ENCODE data around the gene PTPMT1.
"Not testable (repeated sequence)": the region's sequence is repeated elsewhere in the genome, so short reads cannot be mapped to it uniquely, and the experiment has no call there.

The PTPMT1 gene

GRCh38 chr11:47560426-47560825, 5.0 kb upstream of the PTPMT1 start:
- DNase-seq (ENCODE audit: insufficient read length, low spot score) (no peak), FAIRE-seq (no peak)
- TF ChIP-seq POLR2A (IDR thresholded peaks at IDR 0.05; ENCODE audit: low read depth, low read length), result no peak
- no peak for TF ChIP-seq SPI1 (IDR thresholded peaks at IDR 0.05; ENCODE audit: low read depth, low read length)
- TF ChIP-seq TAF1 (IDR thresholded peaks at IDR 0.05; ENCODE audit: low read depth, low read length), result no peak
- no peak for TF ChIP-seq PAX5 (IDR thresholded peaks at IDR 0.05; ENCODE audit: insufficient read depth, low read length, severe bottlenecking)
- TF ChIP-seq POU2F2 (IDR thresholded peaks at IDR 0.05; ENCODE audit: low read depth, low read length), result no peak
- no peak for TF ChIP-seq POLR2AphosphoS5 (IDR thresholded peaks at IDR 0.05; ENCODE audit: low read depth, low read length)

GRCh38 chr11:47562393-47562792, 3.0 kb upstream of the PTPMT1 start:
- DNase-seq (ENCODE audit: insufficient read length, low spot score); FAIRE-seq: not testable (repeated sequence)

DNA sequence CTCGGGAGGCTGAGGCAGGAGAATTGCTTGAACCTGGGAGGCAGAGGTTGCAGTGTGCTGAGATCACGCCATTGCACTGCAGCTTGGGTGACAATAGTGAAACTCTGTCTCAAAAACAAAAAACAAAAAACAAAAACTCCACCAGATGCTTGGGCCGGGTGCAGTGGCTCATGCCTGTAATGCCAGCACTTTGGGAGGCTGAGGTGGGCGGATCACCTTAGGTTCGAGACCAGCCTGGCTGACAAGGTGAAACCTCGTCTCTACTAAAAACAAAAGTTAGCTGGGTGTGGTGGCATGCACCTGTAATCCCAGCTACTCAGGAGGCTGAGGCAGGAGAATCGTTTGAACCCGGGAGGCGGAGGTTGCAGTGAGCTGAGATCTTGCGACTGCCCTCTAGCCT, 1.0 kb upstream of the PTPMT1 start:
- FAIRE-seq; DNase-seq (ENCODE audit: insufficient read length, low spot score): not testable (repeated sequence)

- DNase-seq (ENCODE audit: insufficient read length, low spot score) (no peak), FAIRE-seq (no peak)
- TF ChIP-seq POU2F2 (IDR thresholded peaks at IDR 0.05; ENCODE audit: low read depth, low read length) (no peak), POLR2AphosphoS5 (IDR thresholded peaks at IDR 0.05; ENCODE audit: low read depth, low read length) (no peak), TAF1 (IDR thresholded peaks at IDR 0.05; ENCODE audit: low read depth, low read length) (no peak), PAX5 (IDR thresholded peaks at IDR 0.05; ENCODE audit: insufficient read depth, low read length, severe bottlenecking) (no peak), POLR2A (IDR thresholded peaks at IDR 0.05; ENCODE audit: low read depth, low read length) (no peak), SPI1 (IDR thresholded peaks at IDR 0.05; ENCODE audit: low read depth, low read length) (no peak)
Observed at GRCh38 chr11:47564933-47565339, 463 bp upstream of the PTPMT1 start.

DNA sequence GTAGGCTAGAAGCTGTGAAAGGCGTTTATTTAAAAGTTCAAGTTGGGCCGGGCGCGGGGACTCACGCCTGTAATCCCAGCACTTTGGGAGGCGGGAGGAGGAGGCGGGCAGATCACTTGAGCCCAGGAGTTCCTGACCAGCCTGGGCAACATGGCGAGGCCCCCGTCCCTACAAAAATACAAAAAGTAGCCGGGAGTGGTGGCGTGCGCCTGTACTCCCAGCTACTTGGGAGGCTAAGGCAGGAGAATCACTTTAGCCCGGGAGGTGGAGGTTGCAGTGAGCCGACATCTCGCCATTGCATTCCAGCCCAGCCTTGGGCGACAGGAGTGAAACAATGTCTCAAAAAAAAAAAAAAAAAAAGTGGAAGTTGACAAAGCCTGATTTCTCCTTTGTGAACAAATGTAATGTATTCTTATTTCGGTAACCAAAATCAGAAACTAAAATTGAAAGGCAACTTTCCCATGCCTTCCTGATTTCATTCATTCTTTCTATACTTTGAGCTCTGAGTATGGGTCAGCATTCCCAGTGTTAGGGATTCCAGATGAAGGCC, 825 bp downstream of the PTPMT1 start:
- DNase-seq (ENCODE audit: insufficient read length, low spot score) (no peak), FAIRE-seq (no peak)
- TF ChIP-seq SPI1 (IDR thresholded peaks at IDR 0.05; ENCODE audit: low read depth, low read length), result no peak

DNA sequence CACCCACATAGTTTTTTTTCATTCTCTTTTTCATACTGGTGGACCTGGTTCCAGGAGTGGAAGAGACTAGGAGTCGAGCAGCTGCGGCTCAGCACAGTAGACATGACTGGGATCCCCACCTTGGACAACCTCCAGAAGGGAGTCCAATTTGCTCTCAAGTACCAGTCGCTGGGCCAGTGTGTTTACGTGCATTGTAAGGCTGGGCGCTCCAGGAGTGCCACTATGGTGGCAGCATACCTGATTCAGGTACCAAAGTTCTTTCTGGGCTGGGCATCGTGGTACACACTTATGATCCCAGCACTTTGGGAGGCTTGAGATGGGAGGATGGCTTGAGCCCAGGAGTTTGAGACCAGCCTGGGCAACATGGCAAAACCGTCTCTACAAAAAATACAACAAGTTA, 4.2 kb downstream of the PTPMT1 start:
- no peak for TF ChIP-seq PAX5 (IDR thresholded peaks at IDR 0.05; ENCODE audit: insufficient read depth, low read length, severe bottlenecking)
- TF ChIP-seq POU2F2 (IDR thresholded peaks at IDR 0.05; ENCODE audit: low read depth, low read length), result no peak
- no peak for TF ChIP-seq TAF1 (IDR thresholded peaks at IDR 0.05; ENCODE audit: low read depth, low read length)
- no peak for TF ChIP-seq SPI1 (IDR thresholded peaks at IDR 0.05; ENCODE audit: low read depth, low read length)
- no peak for TF ChIP-seq POLR2A (IDR thresholded peaks at IDR 0.05; ENCODE audit: low read depth, low read length)
- no peak for TF ChIP-seq POLR2AphosphoS5 (IDR thresholded peaks at IDR 0.05; ENCODE audit: low read depth, low read length)
- no peak for DNase-seq (ENCODE audit: insufficient read length, low spot score)
- FAIRE-seq, result no peak

GRCh38 chr11:47570651-47571356, 5.4 kb downstream of the PTPMT1 start:
- DNase-seq (ENCODE audit: insufficient read length, low spot score) (no peak), FAIRE-seq (no peak)
- TF ChIP-seq POLR2AphosphoS5 (IDR thresholded peaks at IDR 0.05; ENCODE audit: low read depth, low read length) (no peak), POU2F2 (IDR thresholded peaks at IDR 0.05; ENCODE audit: low read depth, low read length) (no peak), PAX5 (IDR thresholded peaks at IDR 0.05; ENCODE audit: insufficient read depth, low read length, severe bottlenecking) (no peak), SPI1 (IDR thresholded peaks at IDR 0.05; ENCODE audit: low read depth, low read length) (no peak), POLR2A (IDR thresholded peaks at IDR 0.05; ENCODE audit: low read depth, low read length) (no peak), TAF1 (IDR thresholded peaks at IDR 0.05; ENCODE audit: low read depth, low read length) (no peak)

GRCh38 chr11:47571357-47571729, 5.9 kb downstream of the PTPMT1 start:
- DNase-seq (ENCODE audit: insufficient read length, low spot score), result no peak
- no peak for FAIRE-seq

GRCh38 chr11:47571895-47572294, 6.5 kb downstream of the PTPMT1 start:
- no peak for DNase-seq (ENCODE audit: insufficient read length, low spot score)
- TF ChIP-seq POU2F2 (IDR thresholded peaks at IDR 0.05; ENCODE audit: low read depth, low read length) (no peak), PAX5 (IDR thresholded peaks at IDR 0.05; ENCODE audit: insufficient read depth, low read length, severe bottlenecking) (no peak)
- FAIRE-seq, result no peak

More at GRCh38 chr11:47571357-47571729, 5.9 kb downstream of the PTPMT1 start:
- no peak for TF ChIP-seq POLR2A (IDR thresholded peaks at IDR 0.05; ENCODE audit: low read depth, low read length)
- TF ChIP-seq POU2F2 (IDR thresholded peaks at IDR 0.05; ENCODE audit: low read depth, low read length), result no peak
- TF ChIP-seq PAX5 (IDR thresholded peaks at IDR 0.05; ENCODE audit: insufficient read depth, low read length, severe bottlenecking), result no peak
- TF ChIP-seq TAF1 (IDR thresholded peaks at IDR 0.05; ENCODE audit: low read depth, low read length), result no peak
- TF ChIP-seq SPI1 (IDR thresholded peaks at IDR 0.05; ENCODE audit: low read depth, low read length), result no peak
- TF ChIP-seq POLR2AphosphoS5 (IDR thresholded peaks at IDR 0.05; ENCODE audit: low read depth, low read length), result no peak

DNA sequence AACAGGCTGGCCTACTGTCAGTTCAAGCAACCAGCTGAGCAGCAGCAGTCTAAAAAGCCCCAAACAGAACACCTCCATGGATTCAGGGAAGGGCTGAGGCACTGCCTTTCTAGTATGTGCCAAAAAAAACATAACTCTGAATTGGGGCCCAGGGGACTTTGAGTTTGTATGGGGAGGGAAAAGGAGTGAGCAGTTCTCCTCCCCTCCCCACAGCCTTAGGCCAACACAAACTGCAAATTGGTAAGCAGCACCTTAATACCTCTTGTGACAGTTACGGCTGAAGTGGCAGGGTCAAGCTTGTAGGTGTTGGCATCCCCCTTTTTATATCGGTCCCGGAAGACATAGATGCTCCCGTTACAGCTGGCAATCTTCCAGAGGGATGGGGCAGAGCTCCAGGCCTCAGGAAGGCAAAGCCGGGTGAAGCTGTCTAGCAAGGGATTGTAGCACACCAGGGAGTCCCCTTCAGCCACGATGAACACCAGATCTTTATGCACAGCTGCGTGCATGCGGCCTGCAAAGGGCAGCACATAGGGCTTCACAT, 7.4 kb downstream of the PTPMT1 start:
- TF ChIP-seq POU2F2 (IDR thresholded peaks at IDR 0.05; ENCODE audit: low read depth, low read length) (no peak), POLR2AphosphoS5 (IDR thresholded peaks at IDR 0.05; ENCODE audit: low read depth, low read length) (peak; percentile 44)
- FAIRE-seq (no peak), DNase-seq (ENCODE audit: insufficient read length, low spot score) (no peak)

DNA sequence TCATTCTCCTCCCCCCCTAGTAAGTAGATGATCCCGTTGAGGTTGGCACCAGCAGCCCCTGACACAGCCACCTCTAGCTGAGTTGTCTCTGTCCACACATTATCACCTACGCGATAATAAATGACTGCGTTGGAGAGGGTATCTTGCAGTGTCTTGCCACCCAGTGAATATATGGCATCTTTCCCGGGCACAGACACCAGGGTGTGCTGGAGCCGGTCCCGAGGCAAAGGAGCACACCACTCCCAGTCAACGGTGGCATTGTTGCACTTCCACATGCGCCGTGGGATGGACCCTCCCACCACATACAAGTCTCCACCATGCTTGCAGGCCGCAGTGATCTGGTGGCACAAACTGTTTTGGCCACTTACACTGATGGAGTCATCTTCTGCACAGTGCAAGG, 7.9 kb downstream of the PTPMT1 start:
- DNase-seq (ENCODE audit: insufficient read length, low spot score) (no peak), FAIRE-seq (no peak)
- TF ChIP-seq PAX5 (IDR thresholded peaks at IDR 0.05; ENCODE audit: insufficient read depth, low read length, severe bottlenecking), result no peak

All from GM12891 (cell line).